Natural killer cell (primary cell): ENCODE results near the gene AGPAT2. TPM values are rescaled to one million over a fixed set of nuclear protein-coding genes. Genes with fewer than 3 reads are reported as not detected.

Source experiments
- ATAC-seq, 3 donors: fragments of 150-1000 bp in 2 of 3; fragments of 200-7000 bp in 1 of 3; cut with Tn5 transposase; 1 replicate in 1 of 3; 2 replicates in 2 of 3; pipeline ENCODE4 v1.10.0; 2021; ENCODE audit warnings: mild to moderate bottlenecking in 2 of 3, moderate library complexity in 2 of 3
- DNase-seq, 2 donors: peaks; one replicate each; pipeline versions ENCODE4 v3.0.0 to v3.0.0-alpha.2; 2013 to 2021; ENCODE audit warnings: mixed read lengths in 1 of 2
- H3K27ac ChIP-seq: one replicate; pipeline ENCODE4 v1.5.1; 2013; ENCODE audit warnings: mild to moderate bottlenecking, low read length
- H3K27me3 ChIP-seq: one replicate; pipeline ENCODE4 v1.6.1; 2013; ENCODE audit warnings: low read length; ENCODE audit not compliant: control insufficient read depth, insufficient read depth
- H3K36me3 ChIP-seq: one replicate; pipeline ENCODE4 v1.6.1; 2013; ENCODE audit warnings: low read length; ENCODE audit not compliant: control insufficient read depth, insufficient read depth
- H3K4me1 ChIP-seq: one replicate; pipeline ENCODE4 v1.6.1; 2013; ENCODE audit warnings: low read length; ENCODE audit not compliant: control insufficient read depth, insufficient read depth
- H3K4me3 ChIP-seq: one replicate; pipeline ENCODE4 v1.5.1; 2013; ENCODE audit warnings: low read length
- H3K9me3 ChIP-seq: one replicate; pipeline ENCODE4 v1.6.1; 2013; ENCODE audit warnings: low read length; ENCODE audit not compliant: control insufficient read depth, insufficient read depth
- H3K27ac Mint-ChIP-seq, 2 donors: one replicate each; pipeline ENCODE4 v1.8.0; 2022; ENCODE audit warnings: mild to moderate bottlenecking in 2 of 2, mixed read lengths in 2 of 2, moderate library complexity in 1 of 2
- H3K27me3 Mint-ChIP-seq, 2 donors: one replicate each; pipeline ENCODE4 v1.8.0; 2022; ENCODE audit warnings: low read depth in 2 of 2, mixed read lengths in 2 of 2
- H3K36me3 Mint-ChIP-seq: one replicate; pipeline ENCODE4 v1.8.0; 2022; ENCODE audit warnings: mixed read lengths
- H3K4me1 Mint-ChIP-seq, 2 donors: one replicate each; pipeline ENCODE4 v1.8.0; 2022; ENCODE audit warnings: mixed read lengths in 2 of 2
- H3K4me3 Mint-ChIP-seq: one replicate; pipeline ENCODE4 v1.8.0; 2022; ENCODE audit warnings: mild to moderate bottlenecking, moderate library complexity, mixed read lengths
- H3K9me3 Mint-ChIP-seq, 2 donors: one replicate each; pipeline ENCODE4 v1.8.0; 2022; ENCODE audit warnings: mixed read lengths in 2 of 2
- WGBS: methylation state at CpG from one replicate; pipeline ENCODE4 v1.1.7; 2013; ENCODE audit warnings: missing lambda C conversion rate; ENCODE audit not compliant: insufficient coverage; 5-methylcytosine and 5-hydroxymethylcytosine counted together
- intact Hi-C: fragments of 100-400 bp; cut with micrococcal nuclease; formaldehyde crosslinking; loops from one replicate; pipeline ENCODE4 v1.14.2; 2022
- total RNA-seq, 4 donors: library from RNA; stranded (reverse); fragments of 120-200 nt in 1 of 4; gene quantifications; one replicate each; pipeline versions ENCODE4 v1.2.3 to v1.2.4, GENCODE V29; 2013 to 2022
- TF ChIP-seq, protein P1 (sequence below): fragments of 200-600 bp; IDR thresholded peaks from one replicate; pipeline ENCODE4 v1.8.0; 2022; ENCODE audit warnings: antibody characterized with exemption

Gene AGPAT2
- total RNA-seq, 3 donors from 2014 or later (not counting 1 experiment from before 2014, with no cell fraction given), result 10.3 to 19.4 (median 12.0) TPM

DNA sequence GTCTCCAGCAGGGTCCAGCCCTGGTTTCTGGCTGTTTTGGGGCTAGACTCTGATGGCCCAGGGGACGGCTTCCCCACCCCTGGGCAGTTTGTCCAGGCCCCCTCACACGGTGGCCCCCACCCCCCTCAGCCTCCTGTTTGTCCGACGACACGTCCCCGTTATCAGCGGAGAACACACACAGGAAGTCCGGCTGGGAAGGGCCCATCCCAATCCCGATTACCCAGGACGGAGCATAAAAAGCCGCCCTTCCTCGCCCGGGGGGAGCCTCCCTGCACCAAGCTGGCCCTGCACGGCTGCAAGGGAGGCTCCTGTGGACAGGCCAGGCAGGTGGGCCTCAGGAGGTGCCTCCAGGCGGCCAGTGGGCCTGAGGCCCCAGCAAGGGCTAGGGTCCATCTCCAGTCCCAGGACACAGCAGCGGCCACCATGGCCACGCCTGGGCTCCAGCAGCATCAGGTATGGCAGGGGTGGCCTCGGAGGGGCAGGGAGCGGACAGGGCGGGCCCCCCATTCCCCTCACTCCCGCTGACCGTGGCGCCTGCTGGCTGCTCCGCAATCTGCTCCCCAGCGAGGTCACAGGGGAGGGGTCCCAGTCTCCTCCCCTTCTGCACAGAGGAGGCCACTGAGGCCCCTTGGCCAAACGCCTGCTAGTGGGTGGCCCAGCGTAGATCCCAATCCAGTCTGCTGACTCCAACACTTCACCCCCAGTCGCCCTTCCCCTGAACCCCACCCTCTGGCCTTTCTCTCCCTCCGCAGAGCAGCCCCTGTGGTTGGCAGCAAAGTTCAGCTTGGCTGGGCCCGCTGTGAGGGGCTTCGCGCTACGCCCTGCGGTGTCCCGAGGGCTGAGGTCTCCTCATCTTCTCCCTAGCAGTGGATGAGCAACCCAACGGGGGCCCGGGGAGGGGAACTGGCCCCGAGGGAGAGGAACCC, 24.3 kb downstream of the AGPAT2 start, which contains the start of gene EGFL7:
TSS of gene EGFL7 (plus strand) at position 261 of the 926 bp plus-strand sequence. CDS start 5,367 bp downstream, outside the sequence.
- DNase-seq (no peak), ATAC-seq (no peak)
- Mint-ChIP-seq H3K4me1 (peaks cover 3 to 13% of the 10 kb centered on the region in 2 donors), H3K9me3 (no peaks in the 10 kb centered on the region), H3K4me3 (no peak within 1 kb of the TSS), H3K36me3 (no peaks in the 10 kb centered on the region), H3K27me3 (peaks cover 8 to 19% of the 10 kb centered on the region in 2 donors), H3K27ac (no peak within 1 kb of the TSS)
- 62% methylated on average over 38 of the region's 38 CpGs for WGBS
- TF ChIP-seq, protein P1, sequence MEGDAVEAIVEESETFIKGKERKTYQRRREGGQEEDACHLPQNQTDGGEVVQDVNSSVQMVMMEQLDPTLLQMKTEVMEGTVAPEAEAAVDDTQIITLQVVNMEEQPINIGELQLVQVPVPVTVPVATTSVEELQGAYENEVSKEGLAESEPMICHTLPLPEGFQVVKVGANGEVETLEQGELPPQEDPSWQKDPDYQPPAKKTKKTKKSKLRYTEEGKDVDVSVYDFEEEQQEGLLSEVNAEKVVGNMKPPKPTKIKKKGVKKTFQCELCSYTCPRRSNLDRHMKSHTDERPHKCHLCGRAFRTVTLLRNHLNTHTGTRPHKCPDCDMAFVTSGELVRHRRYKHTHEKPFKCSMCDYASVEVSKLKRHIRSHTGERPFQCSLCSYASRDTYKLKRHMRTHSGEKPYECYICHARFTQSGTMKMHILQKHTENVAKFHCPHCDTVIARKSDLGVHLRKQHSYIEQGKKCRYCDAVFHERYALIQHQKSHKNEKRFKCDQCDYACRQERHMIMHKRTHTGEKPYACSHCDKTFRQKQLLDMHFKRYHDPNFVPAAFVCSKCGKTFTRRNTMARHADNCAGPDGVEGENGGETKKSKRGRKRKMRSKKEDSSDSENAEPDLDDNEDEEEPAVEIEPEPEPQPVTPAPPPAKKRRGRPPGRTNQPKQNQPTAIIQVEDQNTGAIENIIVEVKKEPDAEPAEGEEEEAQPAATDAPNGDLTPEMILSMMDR, result no peak
- Histone ChIP-seq H3K4me3 (no peak within 1 kb of the TSS), H3K27ac (no peak within 1 kb of the TSS), H3K9me3 (no peaks in the 10 kb centered on the region), H3K4me1 (peaks cover 29% of the 10 kb centered on the region), H3K27me3 (peaks cover 56% of the 10 kb centered on the region), H3K36me3 (no peaks in the 10 kb centered on the region)
- intact Hi-C loops, result no loop called here

DNA sequence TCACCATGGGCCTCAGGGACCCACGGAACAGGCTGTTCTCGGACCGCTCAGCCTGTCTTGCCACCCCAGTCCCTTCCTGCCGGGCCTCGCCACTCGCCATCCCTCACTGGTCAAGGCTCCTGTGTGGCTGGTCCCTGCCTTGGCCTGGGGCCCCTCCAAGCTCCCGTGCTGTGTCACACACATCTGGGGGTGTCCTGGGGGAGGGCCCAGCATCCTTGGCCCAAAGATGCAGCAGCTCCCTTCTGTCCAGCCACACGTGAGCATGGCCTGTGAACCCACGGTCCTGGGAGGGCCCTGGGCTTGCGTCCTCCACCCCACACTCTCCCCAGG, 25.0 kb downstream of the AGPAT2 start:
- Mint-ChIP-seq H3K27ac (no peak overlapping the region), H3K36me3 (no peaks in the 10 kb centered on the region), H3K4me1 (peaks cover 5 to 13% of the 10 kb centered on the region in 2 donors), H3K27me3 (peaks cover 13 to 23% of the 10 kb centered on the region in 2 donors), H3K4me3 (no peak overlapping the region), H3K9me3 (no peaks in the 10 kb centered on the region)
- H3K27me3 ChIP-seq, result peaks cover 60% of the 10 kb centered on the region
- no peak overlapping the region for H3K4me3 ChIP-seq
- DNase-seq, result no peak
- WGBS, result 70% methylated on average over 10 of the region's 10 CpGs
- H3K27ac ChIP-seq, result no peak overlapping the region
- ATAC-seq, result no peak
- H3K9me3 ChIP-seq, result no peaks in the 10 kb centered on the region
- intact Hi-C loops, result no loop called here
- TF ChIP-seq, protein P1, result no peak
- H3K4me1 ChIP-seq, result peaks cover 29% of the 10 kb centered on the region
- no peaks in the 10 kb centered on the region for H3K36me3 ChIP-seq

DNA sequence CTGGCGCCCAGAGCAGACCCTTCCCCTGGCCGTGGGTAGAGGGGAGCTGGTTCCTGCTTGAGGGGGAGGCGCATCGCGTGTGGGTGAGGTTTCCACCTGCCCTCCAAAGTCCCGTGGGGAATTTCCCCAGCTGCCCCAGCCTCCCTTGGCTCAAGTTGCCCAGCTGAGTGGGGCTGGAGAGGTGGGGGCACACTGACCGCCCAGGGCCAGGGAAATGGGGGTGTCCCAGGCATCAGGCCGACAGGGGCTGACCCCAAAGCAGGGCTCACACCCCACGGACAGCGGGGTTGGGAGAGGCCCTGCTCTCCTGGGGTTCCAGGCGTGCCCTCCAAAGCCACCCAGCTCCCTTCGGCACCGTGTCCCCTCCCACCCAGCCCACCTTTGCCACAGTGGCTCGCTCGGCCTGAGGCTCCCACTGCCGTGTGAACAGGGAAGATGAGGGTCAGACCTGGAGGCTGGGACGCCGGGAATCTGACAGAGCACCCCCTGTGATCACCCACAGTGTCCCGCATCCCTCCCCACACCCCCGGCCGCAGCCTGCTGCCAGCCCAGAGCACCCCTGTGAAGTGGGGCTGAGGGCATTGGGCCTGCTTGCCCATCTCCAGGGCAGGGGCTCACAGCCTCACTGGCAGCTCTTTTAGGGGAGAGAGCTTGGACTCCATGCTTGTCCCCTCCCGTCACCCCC, 25.5 kb downstream of the AGPAT2 start:
- Mint-ChIP-seq H3K4me1 (peaks cover 5 to 13% of the 10 kb centered on the region in 2 donors), H3K9me3 (no peaks in the 10 kb centered on the region), H3K27ac (no peak overlapping the region), H3K36me3 (no peaks in the 10 kb centered on the region), H3K4me3 (no peak overlapping the region), H3K27me3 (peaks cover 13 to 28% of the 10 kb centered on the region in 2 donors)
- H3K27me3 ChIP-seq, result peaks cover 63% of the 10 kb centered on the region
- no peaks in the 10 kb centered on the region for H3K36me3 ChIP-seq
- H3K27ac ChIP-seq, result no peak overlapping the region
- intact Hi-C loops, result no loop called here
- DNase-seq, result no peak
- 50% methylated on average over 22 of the region's 22 CpGs for WGBS
- H3K9me3 ChIP-seq, result no peaks in the 10 kb centered on the region
- no peak for ATAC-seq
- peaks cover 30% of the 10 kb centered on the region for H3K4me1 ChIP-seq
- no peak overlapping the region for H3K4me3 ChIP-seq
- TF ChIP-seq, protein P1, result no peak
